Lower lobe of right lung (tissue), 2 donors: ENCODE measurements around the gene WFIKKN2. TPM values are rescaled to one million over a fixed set of nuclear protein-coding genes. Genes with fewer than 3 reads are reported as not detected.

Experiments used
- ATAC-seq, 2 donors: fragments of 200-7000 bp; cut with Tn5 transposase; one replicate each; pipeline ENCODE4 v1.9.1; 2020 to 2022; ENCODE audit warnings: mild to moderate bottlenecking in 2 of 2, moderate library complexity in 2 of 2
- DNase-seq: peaks from one replicate; pipeline ENCODE4 v3.0.0-alpha.2; 2020
- H3K27ac ChIP-seq: fragments of 200-600 bp; one replicate; pipeline ENCODE4 v1.8.0; 2022
- H3K27me3 ChIP-seq: fragments of 200-600 bp; one replicate; pipeline ENCODE4 v1.8.0; 2022; ENCODE audit warnings: low read depth
- H3K36me3 ChIP-seq: fragments of 200-600 bp; one replicate; pipeline ENCODE4 v1.8.0; 2022; ENCODE audit warnings: mild to moderate bottlenecking
- H3K4me1 ChIP-seq: fragments of 200-600 bp; one replicate; pipeline ENCODE4 v1.8.0; 2022
- H3K4me3 ChIP-seq: fragments of 200-600 bp; one replicate; pipeline ENCODE4 v1.8.0; 2022; ENCODE audit warnings: mild to moderate bottlenecking
- H3K9me3 ChIP-seq: fragments of 200-600 bp; one replicate; pipeline ENCODE4 v1.8.0; 2022
- intact Hi-C: fragments of 100-400 bp; cut with DNase I; formaldehyde crosslinking; loops from one replicate; pipeline ENCODE4 v1.11.0; 2022
- total RNA-seq: library from RNA; stranded (reverse); fragmentation: NEBNext Ultra II Directional; extraction: Animal tissue kit (Norgen Biotek cat#: 25700); gene quantifications from one replicate; pipeline ENCODE4 v1.2.1, GENCODE V29; 2021
- TF ChIP-seq, protein P1 (sequence below): fragments of 200-600 bp; IDR thresholded peaks from one replicate; pipeline ENCODE4 v1.8.0; 2022; ENCODE audit warnings: antibody characterized with exemption, mild to moderate bottlenecking
- donor health status: DM: no; HTN: yes; CAD: no; lungs with severe emphysema.

Gene WFIKKN2
- total RNA-seq, 1 donor from 2014 or later: 0.35 TPM

DNA sequence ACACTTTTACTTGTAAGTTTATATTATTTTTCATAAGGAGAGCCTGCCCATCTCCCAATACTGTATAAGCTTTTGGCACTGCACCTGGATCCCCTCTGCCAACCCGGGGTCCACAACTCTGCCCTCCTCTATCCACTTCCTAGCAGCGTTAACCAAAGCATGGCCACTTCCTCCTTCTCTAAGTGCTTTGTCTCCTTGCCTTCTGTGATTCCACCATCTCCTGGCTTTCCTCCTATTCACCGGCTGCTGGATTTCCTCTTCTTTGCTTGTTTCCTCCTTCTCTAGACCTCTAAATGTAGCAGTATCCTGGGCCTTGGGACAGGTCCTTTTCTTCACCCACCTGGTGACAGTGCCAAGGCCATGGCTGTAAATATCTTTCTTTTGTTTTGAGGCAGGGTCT, 20.0 kb upstream of the WFIKKN2 start:
- DNase-seq (no peak), ATAC-seq (no peak)
- Histone ChIP-seq H3K4me3 (no peak overlapping the region), H3K9me3 (no peaks in the 10 kb centered on the region), H3K36me3 (no peaks in the 10 kb centered on the region), H3K4me1 (peaks cover 9% of the 10 kb centered on the region), H3K27me3 (peaks cover 3% of the 10 kb centered on the region), H3K27ac (no peak overlapping the region)
- intact Hi-C loops: no loop called here
- TF ChIP-seq, protein P1, sequence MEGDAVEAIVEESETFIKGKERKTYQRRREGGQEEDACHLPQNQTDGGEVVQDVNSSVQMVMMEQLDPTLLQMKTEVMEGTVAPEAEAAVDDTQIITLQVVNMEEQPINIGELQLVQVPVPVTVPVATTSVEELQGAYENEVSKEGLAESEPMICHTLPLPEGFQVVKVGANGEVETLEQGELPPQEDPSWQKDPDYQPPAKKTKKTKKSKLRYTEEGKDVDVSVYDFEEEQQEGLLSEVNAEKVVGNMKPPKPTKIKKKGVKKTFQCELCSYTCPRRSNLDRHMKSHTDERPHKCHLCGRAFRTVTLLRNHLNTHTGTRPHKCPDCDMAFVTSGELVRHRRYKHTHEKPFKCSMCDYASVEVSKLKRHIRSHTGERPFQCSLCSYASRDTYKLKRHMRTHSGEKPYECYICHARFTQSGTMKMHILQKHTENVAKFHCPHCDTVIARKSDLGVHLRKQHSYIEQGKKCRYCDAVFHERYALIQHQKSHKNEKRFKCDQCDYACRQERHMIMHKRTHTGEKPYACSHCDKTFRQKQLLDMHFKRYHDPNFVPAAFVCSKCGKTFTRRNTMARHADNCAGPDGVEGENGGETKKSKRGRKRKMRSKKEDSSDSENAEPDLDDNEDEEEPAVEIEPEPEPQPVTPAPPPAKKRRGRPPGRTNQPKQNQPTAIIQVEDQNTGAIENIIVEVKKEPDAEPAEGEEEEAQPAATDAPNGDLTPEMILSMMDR: no peak

DNA sequence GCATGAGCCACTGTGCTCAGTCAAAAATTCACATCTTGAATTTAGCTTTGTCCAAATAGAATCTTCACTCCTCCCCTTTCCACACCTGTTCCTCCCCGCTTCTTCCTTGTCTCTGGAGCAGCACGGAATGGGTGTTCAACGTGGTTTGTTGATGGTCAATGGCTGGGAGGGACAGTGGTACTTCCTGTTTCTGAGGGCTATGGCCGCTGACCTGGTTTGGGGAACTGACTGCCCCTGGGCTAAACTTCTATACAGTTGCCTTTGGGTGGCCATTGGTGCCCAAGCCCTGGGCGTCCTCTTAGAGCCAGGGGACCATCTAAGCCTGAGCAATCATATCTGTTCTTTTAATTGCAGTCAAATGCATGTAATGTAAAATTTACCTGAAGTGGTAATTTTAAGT, 19.1 kb upstream of the WFIKKN2 start:
- no peak for DNase-seq
- Histone ChIP-seq H3K36me3 (no peaks in the 10 kb centered on the region), H3K27me3 (peaks cover 3% of the 10 kb centered on the region), H3K9me3 (no peaks in the 10 kb centered on the region), H3K27ac (no peak overlapping the region), H3K4me3 (no peak overlapping the region), H3K4me1 (peaks cover 9% of the 10 kb centered on the region)
- ATAC-seq: peak; percentile 28 to 43
- TF ChIP-seq, protein P1: no peak
- intact Hi-C loops: no loop called here

DNA sequence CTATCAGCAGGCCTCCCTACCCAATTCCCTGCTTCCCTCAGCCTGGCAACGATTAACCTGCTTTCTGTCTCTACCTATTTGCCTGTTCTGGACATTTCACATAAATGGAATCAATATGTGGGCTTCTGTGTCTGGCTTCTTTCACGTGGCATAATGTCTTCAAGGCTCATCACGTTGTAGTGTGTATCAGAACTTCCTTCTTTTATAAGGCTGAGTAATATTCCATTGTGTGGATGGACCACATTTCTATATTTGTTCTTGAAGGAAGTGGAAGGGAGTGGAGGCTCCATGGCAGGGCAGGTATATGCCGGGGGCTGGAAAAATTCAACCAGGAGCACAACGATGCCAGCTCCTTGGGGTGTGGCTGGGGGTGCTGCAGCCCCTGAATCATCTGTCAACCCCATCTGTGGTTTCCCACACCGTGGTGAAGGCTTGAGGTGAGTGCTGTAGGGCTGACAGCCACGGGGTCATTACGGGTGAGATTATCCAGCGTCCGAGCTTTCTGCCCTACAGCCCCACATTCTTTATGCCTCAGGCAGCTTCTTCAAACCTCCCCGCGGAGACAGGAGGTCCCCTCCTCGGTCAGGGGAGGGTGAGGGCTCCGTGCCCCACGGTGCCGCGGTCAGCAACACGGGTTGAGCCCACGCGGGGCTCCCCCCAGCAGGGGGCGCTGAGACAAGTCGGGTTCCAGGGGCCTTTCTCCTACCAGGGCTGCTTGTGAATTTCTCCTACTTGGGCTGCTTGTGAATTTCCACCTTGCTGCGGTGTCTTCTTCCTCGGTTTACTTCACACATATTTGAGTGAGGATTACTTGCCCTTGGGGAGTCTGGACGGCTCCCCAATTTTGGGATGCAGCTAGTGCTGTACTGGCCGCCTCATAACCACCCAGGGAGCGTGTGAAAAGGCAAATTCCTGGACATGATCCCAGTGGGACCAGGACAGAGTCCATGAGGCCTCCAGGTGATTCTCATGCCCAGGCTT, 18.3 kb upstream of the WFIKKN2 start:
- H3K4me1 ChIP-seq: peaks cover 9% of the 10 kb centered on the region
- H3K4me3 ChIP-seq: peak overlapping the region; percentile 14
- ATAC-seq: peak; percentile 78 to 80
- H3K36me3 ChIP-seq: no peaks in the 10 kb centered on the region
- TF ChIP-seq, protein P1: peak; percentile 86
- peak; percentile 66 for DNase-seq
- H3K27ac ChIP-seq: no peak overlapping the region
- H3K27me3 ChIP-seq: peaks cover 3% of the 10 kb centered on the region
- H3K9me3 ChIP-seq: no peaks in the 10 kb centered on the region
- intact Hi-C loops: no loop called here

DNA sequence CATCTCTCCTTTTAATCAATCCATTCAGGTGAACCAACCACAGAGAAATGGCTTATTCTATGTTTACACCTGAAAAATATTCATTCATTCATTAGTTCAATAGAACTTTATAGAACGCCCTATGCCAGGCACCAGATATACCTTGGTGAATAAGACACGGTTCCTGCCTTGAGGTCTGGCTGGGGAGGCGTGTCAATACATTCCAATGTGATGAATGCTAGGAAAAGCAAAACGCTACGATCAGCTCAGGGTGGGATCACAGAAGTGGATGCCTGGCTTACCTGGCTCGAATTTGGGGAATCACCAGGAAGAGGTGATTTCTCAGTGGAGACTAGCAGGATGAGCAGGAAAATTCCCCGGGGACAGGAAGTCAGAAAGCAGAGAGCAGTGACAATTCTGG, 17.5 kb upstream of the WFIKKN2 start:
- Histone ChIP-seq H3K4me1 (peaks cover 9% of the 10 kb centered on the region), H3K4me3 (no peak overlapping the region), H3K9me3 (no peaks in the 10 kb centered on the region), H3K36me3 (no peaks in the 10 kb centered on the region), H3K27me3 (peaks cover 3% of the 10 kb centered on the region), H3K27ac (no peak overlapping the region)
- intact Hi-C loops: no loop called here
- DNase-seq (no peak), ATAC-seq (no peak)
- TF ChIP-seq, protein P1: no peak

DNA sequence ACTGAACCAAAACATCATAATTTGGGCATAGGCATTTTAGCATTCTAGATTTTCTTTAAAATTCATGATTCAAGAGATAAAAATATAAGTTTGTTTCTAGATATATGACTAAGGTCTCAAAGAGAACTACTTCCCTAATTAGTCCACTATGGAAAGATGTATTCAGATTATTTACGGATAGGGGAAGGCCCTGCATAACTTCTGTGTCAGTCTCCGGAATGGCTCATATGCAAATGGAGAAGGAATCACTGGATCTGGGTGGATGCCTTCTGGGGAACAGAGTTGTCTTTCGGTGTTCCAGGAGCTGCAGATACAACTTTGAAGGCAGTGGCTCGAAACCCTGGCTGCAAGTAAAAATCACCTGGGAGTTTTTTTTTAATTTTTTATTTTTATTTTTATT, 17.1 kb upstream of the WFIKKN2 start:
- TF ChIP-seq, protein P1: no peak
- Histone ChIP-seq H3K9me3 (no peaks in the 10 kb centered on the region), H3K36me3 (no peaks in the 10 kb centered on the region), H3K4me1 (peaks cover 9% of the 10 kb centered on the region), H3K27ac (no peak overlapping the region), H3K4me3 (no peak overlapping the region), H3K27me3 (peaks cover 3% of the 10 kb centered on the region)
- intact Hi-C loops: no loop called here
- ATAC-seq (no peak), DNase-seq (no peak)
